Measurements from ENCODE around the gene C1QTNF12.

C1QTNF12 gene

GRCh38 chr1:1226566-1227362 is 19.8 kb downstream of the C1QTNF12 start:
- DNase-seq = no peak

GRCh38 chr1:1225913-1226312 is 20.6 kb downstream of the C1QTNF12 start:
- no peak for DNase-seq

DNA sequence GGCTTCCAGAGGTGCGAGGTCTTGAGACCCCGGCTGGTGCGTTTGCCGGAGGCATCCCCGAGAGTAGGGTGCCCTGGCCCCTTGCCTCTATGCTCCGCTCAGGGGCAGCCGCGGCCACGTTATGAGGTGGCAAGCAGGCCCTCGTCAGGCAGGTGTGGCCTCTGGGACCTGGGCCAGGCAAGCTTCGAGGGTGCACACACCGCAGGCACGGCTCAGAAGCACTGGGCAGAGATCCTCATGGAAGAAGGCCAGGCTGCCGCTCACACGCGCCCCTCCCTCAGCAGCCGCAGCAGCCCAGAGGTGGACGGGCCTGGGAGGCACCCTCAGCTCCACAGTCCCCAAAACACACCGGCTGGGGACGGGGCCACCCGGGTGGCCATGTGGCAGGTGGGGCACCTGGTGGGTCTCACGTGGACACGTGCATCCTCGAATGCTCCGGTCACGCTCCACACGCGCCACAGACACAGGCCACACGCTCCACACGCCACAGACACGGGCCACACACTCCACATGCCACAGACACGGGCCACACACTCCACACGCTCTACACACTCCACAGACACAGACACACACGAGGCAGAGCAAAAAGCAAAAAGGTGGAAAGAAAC is 21.2 kb downstream of the C1QTNF12 start:
- DNase-seq = no peak

GRCh38 chr1:1223891-1224290 is 22.6 kb downstream of the C1QTNF12 start:
- DNase-seq = no peak

DNA sequence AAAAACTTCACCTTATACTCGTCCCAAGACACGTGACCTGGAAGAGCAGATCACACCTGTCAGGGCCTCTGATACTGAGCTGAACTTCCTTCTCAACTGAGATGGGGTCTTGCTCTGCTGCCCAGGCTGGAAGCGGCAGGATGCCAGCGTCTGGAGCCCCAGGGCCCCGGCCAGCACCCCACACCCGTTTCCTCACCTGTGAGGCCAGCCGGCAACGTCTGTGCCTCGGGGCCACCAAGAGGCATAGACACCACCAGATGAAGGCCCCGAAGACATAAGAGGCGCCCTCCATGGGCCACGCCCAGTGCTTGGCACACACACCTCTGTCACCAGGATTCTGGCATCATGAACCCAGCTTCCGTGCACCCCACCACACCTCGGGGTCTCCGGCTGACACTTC is 23.2 kb downstream of the C1QTNF12 start:
- DNase-seq = no peak

DNA sequence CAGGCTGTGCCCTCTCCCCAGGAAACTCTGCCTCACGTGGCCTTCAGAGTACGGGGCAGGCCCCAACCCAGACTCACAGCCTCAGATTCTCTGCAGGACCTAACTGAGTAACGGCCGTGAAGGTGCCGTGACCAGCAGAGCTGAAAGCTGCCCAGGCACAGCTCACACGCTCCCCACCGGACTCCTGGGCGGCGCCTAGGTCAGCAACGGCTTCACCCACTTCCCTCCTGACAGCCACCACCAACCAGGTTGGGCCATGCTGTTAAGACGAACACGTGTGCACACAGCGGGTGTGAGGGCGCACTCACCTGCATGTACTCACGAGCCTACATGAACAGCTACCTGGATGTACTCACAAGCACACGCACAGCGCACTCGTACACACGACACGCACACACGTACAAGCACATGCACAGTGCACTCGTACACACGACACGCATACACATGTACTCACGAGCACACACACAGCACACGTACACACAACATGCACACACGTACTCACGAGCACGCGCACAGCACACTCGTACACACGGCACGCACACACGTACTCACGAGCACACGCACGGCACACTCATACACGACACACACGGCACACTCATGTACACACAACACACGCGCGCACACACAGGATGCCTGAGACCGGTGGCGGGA is 23.8 kb downstream of the C1QTNF12 start:
- DNase-seq = no peak

DNA sequence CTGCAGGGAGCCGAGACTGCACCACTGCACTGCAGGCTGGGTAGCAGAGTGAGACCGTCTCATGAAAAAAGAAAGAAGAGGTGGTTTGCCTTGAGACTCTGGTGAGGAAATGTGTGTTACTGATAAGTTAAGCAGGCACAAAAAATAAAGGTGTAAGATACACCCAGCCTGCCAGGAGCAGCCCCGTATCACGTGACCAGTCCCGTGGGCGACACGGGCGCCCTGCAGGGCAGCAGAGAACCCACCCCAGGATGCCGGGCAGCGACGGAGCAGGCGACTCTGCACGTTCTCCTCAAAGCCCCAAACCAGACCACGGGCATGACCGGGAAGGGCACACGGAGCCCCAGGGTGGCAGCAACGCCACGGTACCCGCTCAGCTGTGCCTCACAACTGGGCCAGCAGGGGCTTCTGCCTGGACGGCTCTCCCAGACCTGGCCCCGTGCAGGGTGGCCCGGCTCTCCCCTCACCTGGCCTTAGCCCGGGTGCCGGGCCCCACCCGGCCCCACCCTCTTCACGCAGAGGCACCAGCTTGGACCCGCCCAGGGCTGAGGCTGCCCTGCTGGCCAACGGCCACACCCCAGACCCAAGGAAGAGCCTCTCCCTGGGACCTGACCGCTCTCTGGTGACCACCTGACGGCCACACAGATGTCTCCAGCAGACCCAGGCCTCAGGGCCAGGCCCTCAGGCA is 24.5 kb downstream of the C1QTNF12 start:
- DNase-seq = no peak

- no peak for DNase-seq
Measured at GRCh38 chr1:1220197-1220596, 26.3 kb downstream of the C1QTNF12 start.

DNA sequence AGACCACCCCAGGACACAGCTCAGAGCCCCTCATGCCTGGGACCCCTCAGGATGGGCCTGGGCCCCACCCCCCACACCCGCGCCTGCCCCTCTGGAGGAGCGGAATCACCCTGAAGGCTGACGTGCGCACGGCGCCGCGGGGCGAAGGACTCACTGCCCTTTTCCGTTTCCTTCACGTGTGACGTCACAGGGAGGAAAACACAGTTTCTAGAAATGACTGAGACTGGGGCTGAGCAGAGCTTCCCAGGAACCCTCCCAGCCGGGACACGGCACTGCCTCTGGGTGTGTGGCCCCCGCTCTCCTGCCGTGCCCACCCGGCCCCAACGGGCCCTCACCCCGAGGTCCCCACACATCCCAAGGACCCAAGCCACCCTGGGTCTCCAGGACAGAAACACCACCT is 27.2 kb downstream of the C1QTNF12 start:
- DNase-seq = peak; percentile 73

DNA sequence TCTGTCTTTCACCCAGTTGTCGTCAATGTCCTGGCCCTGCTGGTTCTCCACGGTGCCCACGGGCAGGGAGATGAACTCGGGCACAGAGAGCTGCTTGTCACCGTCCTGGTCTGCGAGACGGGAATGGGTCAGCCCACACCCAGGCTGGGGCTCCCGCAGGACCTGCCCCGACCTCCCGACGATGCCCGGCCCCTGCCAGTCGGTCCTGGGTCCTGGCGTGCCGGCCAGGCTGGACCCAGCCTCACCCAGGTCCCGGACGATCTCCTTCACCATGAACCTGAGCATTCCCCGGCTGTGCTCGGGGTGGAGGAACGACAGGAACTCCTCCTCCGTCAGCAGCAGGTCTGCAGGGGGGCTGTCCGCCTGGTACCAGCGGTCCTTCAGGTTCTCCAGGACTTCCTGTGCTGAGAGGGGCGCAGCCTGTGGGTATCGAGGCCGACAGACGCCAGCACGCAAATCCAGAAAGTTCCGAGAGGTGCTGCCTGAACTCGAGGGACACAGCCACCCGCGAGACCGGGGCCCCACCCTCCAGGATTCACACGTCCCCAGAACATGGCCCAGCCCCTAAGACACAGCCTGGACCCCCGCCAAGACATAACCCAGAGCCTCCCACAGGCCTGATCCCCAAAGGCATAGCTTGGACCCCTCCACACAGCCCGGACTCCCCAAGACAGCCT is 27.9 kb downstream of the C1QTNF12 start:
- no peak for DNase-seq

DNA sequence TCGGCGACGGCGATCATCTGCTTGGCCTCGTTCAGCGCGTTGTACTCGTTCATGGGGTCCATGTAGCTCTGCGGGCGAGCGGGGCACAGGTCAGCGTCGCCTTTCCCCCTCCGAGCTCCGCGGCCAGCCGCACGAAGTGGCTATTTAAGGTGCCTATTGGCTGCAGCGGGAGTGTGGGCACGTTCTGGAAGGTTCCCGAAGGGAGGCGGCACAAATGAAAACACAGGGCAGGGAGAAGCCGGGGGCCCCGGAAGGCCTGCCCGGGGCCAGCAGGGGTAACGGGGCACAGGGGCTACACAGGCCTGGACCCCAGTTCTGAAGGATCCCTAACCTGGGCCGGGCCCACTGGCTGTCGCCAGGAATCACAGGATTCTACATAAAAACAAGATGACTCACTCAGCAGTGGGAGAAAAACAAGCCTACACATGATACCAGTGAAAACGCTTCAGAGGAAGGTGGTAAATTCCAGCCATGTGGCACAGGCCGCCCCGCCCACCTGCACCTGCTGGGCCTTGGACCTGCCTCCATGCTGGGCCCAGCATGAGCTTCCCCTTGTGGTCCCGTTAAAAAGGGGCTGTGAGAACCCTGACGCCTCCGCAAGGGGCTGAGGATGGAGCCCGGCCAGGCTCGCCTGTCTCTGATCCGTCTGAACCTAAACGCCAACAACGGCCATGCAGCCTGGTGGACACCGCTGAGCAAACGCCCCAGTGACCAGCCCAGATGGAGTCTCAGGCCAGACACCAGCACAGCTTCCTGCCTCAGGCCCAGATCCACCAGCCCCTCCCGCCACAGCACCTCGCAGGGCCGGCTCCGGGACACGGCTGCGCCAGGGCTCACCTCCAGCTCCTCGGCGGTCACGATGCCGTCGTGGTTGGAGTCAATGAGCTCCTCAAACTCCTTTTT is 28.6 kb downstream of the C1QTNF12 start:
- DNase-seq = peak; percentile 47

DNA sequence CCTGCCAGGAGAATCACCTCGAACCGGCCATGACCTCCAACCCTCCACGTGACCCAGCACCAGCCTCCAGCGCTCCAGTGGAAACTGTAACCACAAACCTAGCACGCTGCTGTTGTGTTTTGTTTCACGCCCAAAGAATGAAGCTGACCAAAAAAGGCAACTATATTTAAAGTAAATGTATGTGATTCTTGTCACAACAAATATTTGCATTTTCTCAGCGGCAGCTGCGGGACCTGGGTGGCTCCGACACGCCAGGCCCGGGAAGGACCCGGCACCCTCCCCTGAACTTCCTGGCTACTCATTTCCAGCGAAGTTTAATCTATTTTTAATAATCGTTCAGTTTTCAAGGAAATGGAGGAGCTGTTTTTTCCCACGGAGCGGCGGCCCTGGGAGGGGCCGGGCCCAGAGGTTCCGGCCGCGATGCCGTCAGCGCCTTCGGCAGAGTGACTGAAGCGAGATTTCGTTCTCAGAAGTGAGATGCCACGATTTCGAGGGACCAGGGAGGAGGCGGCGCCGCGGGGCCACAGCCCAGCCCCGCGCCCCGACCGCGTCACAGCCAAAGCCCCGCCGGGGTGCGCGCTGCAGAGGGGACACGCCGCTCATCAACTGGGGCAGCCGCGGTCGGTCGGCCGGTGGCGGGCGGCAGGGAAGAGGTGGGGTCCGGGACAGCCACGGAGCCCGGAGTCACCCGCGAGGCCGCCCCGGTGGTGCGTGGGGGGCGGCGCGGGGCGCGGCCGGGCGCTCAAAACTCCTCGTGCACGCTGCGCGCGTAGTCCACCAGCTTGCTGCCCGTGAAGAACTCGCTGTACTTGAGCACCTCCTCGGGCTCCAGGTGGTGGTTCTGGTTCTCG is 29.5 kb downstream of the C1QTNF12 start:
- peak; percentile 73 for DNase-seq

DNA sequence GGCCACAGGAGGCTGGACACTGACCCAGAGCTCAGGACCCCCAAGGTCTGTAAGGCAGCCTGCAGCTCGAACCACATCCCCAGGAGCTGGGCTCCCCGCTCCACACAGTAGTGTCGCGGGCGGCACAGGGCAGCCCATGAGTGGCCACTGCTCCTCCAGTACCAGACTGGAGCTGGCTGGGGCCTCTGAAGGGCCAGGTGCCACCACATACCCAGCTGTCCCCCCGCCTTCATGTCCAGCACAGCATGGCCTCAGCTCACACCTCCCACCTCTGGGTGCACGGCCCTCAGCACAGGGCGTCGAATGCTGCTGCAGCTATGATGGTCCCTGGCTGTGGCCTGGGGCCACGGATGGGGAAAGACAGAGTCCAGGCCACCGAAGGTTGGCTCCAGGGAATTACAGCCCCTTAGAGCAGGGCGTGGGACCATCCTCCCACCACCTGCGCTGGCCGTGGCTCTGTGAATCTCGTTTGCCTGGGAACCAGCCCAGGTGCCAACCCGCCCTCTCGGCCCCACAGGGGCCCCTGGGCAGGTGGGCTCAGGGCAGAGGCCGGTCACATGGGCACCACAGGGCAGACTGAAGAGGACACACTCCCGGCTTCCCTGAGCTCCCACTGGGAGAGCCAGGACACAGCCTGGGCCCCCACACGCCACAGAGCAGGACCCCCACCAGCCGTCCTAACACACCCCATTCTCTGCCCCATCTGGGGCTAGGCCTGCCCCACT is 30.5 kb downstream of the C1QTNF12 start:
- DNase-seq = no peak

GRCh38 chr1:1215080-1215676 is 31.3 kb downstream of the C1QTNF12 start:
- peak; percentile 55 for DNase-seq

DNA sequence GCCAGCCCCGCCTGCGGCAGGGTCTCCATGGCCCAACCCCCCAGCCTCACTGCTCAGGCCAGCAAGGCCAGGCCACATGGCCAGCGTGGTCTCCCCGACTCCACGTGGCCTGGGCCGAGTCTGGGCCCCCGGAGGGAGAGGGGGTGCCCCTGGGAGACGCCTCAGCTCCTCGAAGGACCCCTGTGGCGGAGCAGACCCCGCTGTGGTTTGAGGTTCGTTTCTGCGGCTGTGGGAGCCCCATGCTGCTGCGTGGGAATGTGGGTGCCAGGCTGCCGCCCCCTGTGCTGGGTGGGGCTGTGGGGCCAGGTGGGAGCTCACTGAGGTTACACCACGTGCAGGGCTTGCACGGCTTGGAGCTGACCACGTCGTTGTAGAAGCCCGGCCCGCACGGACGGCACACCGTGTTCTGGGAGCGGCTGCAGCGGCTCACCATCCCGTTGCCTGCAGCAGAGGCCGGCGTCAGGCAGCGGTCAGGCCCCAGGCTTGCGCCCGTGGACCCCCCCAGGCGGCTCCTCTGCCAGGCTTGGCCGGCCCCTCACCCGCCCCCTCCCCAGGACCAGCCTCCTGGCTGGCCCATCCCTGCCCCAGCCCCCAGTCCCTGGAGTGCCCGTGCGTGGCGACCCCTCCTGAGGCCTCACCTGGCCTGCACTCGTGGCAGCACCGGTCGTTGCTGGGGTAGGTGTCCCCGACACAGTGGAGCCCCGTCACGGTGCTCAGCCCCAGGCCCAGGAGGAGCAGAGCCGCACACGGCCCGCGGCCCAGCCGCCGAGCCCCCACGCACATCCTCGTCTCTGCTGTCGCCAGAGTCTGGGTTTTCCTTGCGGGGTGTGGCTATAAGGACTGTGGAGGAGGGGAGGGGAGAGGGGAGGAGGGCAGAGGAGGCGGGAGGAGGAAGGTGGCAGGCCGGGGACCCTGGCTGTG is 32.9 kb downstream of the C1QTNF12 start, which contains the start of gene TNFRSF4:
Gene TNFRSF4 (minus strand): TSS at position 809 of the 921 bp plus-strand sequence. CDS start 26 bp downstream, at position 783.
- peak; percentile 60 for DNase-seq

GRCh38 chr1:1212780-1213344 is 33.7 kb downstream of the C1QTNF12 start:
- DNase-seq = peak; percentile 66

DNA sequence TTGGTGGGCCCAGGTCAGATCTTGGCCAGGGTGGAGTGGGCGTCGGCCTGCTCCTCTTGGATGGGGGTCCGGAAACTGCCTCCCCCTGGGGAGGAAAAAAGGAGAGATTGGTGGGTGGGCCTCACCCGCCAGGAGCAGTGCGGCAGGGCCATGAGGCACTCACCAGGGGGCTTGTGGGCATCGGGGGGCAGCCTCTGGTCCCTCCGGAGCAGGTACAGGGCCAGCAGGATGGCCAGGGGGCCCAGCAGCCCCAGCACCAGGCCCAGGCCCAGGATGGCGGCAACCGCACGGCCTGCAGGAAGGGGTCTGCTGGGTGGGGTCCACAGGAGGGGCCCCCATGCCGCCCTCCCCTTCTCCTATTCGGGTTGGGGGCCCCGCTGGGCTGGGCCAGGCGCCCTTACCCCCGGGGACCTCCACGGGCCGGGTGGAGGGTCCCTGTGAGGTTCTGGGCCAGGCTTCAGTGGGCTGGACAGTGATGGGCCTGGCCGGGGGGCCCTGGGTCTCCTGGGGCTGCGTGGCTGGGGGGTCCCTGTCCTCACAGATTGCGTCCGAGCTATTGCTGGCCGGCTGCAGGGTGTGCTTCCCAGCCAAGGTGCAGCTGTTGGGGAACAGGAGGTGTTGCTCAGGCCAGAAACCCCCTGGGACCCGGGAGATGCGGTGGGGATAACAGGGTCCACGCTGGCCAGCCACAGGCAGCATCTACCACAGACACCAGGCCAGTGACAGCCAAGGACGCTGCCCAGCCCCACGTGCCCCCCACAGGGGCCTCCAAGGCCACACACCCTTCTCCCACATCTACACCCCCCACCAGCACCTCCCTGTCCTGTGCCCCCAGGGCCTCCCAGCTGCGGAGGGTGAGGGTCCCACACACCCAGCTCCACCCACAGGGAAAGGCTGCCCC is 34.7 kb downstream of the C1QTNF12 start:
- no peak for DNase-seq

Data from CD4-positive, alpha-beta T cell treated with Interleukin-17A for 1 hour (primary cell).